Naive thymus-derived CD4-positive, alpha-beta T cell (primary cell): ENCODE data around the gene PIP4K2A. TPM values are rescaled to one million over a fixed set of nuclear protein-coding genes. Genes with fewer than 3 reads are reported as not detected.

Experiments used
- ATAC-seq: fragments of 150-1000 bp; cut with Tn5 transposase; 2 replicates; pipeline ENCODE4 v1.10.0; 2021; ENCODE audit warnings: mild to moderate bottlenecking, moderate library complexity
- CTCF ChIA-PET: fragments of 350-600 bp; sonication (Branson Sonifier 250); formaldehyde crosslinking; loops from one replicate; lab custom pipeline; 2021; ENCODE audit warnings: antibody characterized with exemption; lab: Charles Lee
- POLR2A ChIA-PET: fragments of 350-600 bp; sonication (Branson Sonifier 250); formaldehyde crosslinking; loops from one replicate; lab custom pipeline; 2021; ENCODE audit warnings: antibody characterized with exemption, inconsistent platforms; lab: Charles Lee
- DNase-seq, 9 donors: peaks; one replicate each; pipeline versions ENCODE4 v3.0.0 to v3.0.0-alpha.2; 2020 to 2022; ENCODE audit warnings: mixed read lengths in 1 of 9
- H3K27ac ChIP-seq: one replicate; pipeline ENCODE4 v1.7.0; 2013; ENCODE audit warnings: mild to moderate bottlenecking, low read depth, low read length, moderate library complexity
- H3K27me3 ChIP-seq, 2 donors: one replicate each; pipeline ENCODE4 v1.7.0; 2013; ENCODE audit warnings: low read length in 2 of 2, mild to moderate bottlenecking in 2 of 2, moderate library complexity in 2 of 2; ENCODE audit not compliant: control insufficient read depth in 2 of 2, insufficient read depth in 2 of 2
- H3K36me3 ChIP-seq, 3 experiments: 1 replicate in 2 of 3; 2 replicates in 1 of 3; pipeline ENCODE4 v1.7.0; 2013; ENCODE audit warnings: low read length in 3 of 3, mild to moderate bottlenecking in 3 of 3, moderate library complexity in 1 of 3; ENCODE audit not compliant: insufficient read depth in 3 of 3, control insufficient read depth in 2 of 3
- H3K4me1 ChIP-seq, 2 donors: one replicate each; pipeline ENCODE4 v1.7.0; 2013; ENCODE audit warnings: low read length in 2 of 2, mild to moderate bottlenecking in 2 of 2, moderate library complexity in 1 of 2; ENCODE audit not compliant: control insufficient read depth in 2 of 2, insufficient read depth in 2 of 2
- H3K4me3 ChIP-seq: 2 replicates; pipeline ENCODE4 v1.7.0; 2013; ENCODE audit warnings: mild to moderate bottlenecking, low read length
- H3K9me3 ChIP-seq, 3 experiments: 1 replicate in 2 of 3; 2 replicates in 1 of 3; pipeline ENCODE4 v1.7.0; 2013; ENCODE audit warnings: low read length in 3 of 3; ENCODE audit not compliant: control insufficient read depth in 2 of 3
- H3K27ac Mint-ChIP-seq, 9 donors: one replicate each; pipeline ENCODE4 v1.8.0; 2020 to 2022; ENCODE audit warnings: mixed read lengths in 9 of 9, mild to moderate bottlenecking in 8 of 9, moderate library complexity in 5 of 9, inconsistent platforms in 2 of 9
- H3K27me3 Mint-ChIP-seq, 5 donors: one replicate each; pipeline ENCODE4 v1.8.0; 2021 to 2022; ENCODE audit warnings: mixed read lengths in 5 of 5, mild to moderate bottlenecking in 1 of 5
- H3K36me3 Mint-ChIP-seq, 5 donors: one replicate each; pipeline ENCODE4 v1.8.0; 2020 to 2022; ENCODE audit warnings: mixed read lengths in 5 of 5, mild to moderate bottlenecking in 3 of 5, inconsistent platforms in 1 of 5
- H3K4me1 Mint-ChIP-seq, 7 donors: one replicate each; pipeline ENCODE4 v1.8.0; 2020 to 2022; ENCODE audit warnings: mixed read lengths in 7 of 7, mild to moderate bottlenecking in 3 of 7, inconsistent platforms in 1 of 7
- H3K4me3 Mint-ChIP-seq, 10 donors: one replicate each; pipeline ENCODE4 v1.8.0; 2020 to 2022; ENCODE audit warnings: mild to moderate bottlenecking in 10 of 10, mixed read lengths in 10 of 10, moderate library complexity in 6 of 10, inconsistent platforms in 2 of 10
- H3K9me3 Mint-ChIP-seq, 11 donors: one replicate each; pipeline ENCODE4 v1.8.0; 2020 to 2022; ENCODE audit warnings: mixed read lengths in 11 of 11, mild to moderate bottlenecking in 4 of 11, inconsistent platforms in 1 of 11, moderate library complexity in 1 of 11
- intact Hi-C, 2 donors: fragments of 100-400 bp; cut with micrococcal nuclease; formaldehyde crosslinking; loops; one replicate each; pipeline ENCODE4 v1.15.1; 2023
- polyA plus RNA-seq, 2 donors: library from polyadenylated mRNA; unstranded; fragments of 300-500 nt; fragmentation: Illumina TruSeq; gene quantifications; one replicate each; pipeline ENCODE4 v1.2.3, GENCODE V29; 2021
- total RNA-seq, 6 experiments: library from RNA in 5 of 6; stranded (reverse) in 5 of 6; gene quantifications; 1 replicate in 5 of 6; 2 replicates in 1 of 6; pipeline ENCODE4 v1.2.3 and lab custom pipeline; 2021 to 2026

PIP4K2A gene
- total and polyA plus RNA-seq, 7 experiments from 2014 or later = 40.9 to 152 (median 134) TPM

DNA sequence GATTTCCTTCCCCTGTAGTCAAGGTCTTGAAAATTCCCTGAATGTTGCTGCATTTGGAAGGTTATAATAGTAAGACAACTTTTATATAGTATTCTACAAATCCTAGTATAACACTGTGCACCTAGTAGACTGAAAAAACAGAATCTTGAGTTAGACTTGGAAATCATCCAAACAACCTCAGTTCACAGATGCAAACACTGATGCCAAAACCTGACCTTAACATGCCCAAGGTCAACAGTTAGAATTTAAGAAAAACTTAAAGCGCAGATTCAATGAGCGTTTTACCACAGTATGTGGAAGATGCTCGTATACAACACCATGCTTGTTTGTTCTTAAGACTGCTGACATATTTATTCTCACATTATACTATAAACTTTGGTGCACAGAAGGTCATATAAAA lies 3.0 kb downstream of the PIP4K2A start:
- no peaks in the 10 kb centered on the region for H3K27me3 ChIP-seq
- H3K27me3 Mint-ChIP-seq = no peaks in the 10 kb centered on the region
- H3K36me3 Mint-ChIP-seq = peaks cover 4 to 25% (median 12%) of the 10 kb centered on the region in 5 donors
- intact Hi-C loops = loop anchor here (2.0 to 10.0 kb wide), 13 partner anchors 19 to 1177 kb away; partner anchors contain the start of genes BMI1 (in 1 of the 2), COMMD3 (in 1 of the 2), DNAJC1 (in 1 of the 2) and MLLT10 (in 1 of the 2)
- H3K9me3 ChIP-seq = no peaks in the 10 kb centered on the region
- ChIA-PET CTCF (interaction anchor here (1.2 kb wide), 1 partner anchor 25 kb away, joined by 3 read pairs; no protein-coding TSS in a partner anchor), POLR2A (interaction anchor here (1.4 to 1.8 kb wide), 2 partner anchors 10 to 29 kb away, joined by 8 to 9 read pairs; no protein-coding TSS in a partner anchor)
- peaks cover 34 to 55% of the 10 kb centered on the region in 2 donors for H3K4me1 ChIP-seq
- peak overlapping the region; percentile 89 for H3K4me3 ChIP-seq
- peak overlapping the region in 7 of 9 donors; percentile 53 to 90 (median 65) for H3K27ac Mint-ChIP-seq
- H3K9me3 Mint-ChIP-seq = peaks cover 0 to 3% (median 0%) of the 10 kb centered on the region in 11 donors
- DNase-seq (no peak), ATAC-seq (no peak)
- peak overlapping the region; percentile 52 to 95 (median 88) for H3K4me3 Mint-ChIP-seq
- peak overlapping the region; percentile 30 for H3K27ac ChIP-seq
- peaks cover 0 to 5% (median 0%) of the 10 kb centered on the region in 3 experiments for H3K36me3 ChIP-seq
- peaks cover 50 to 72% (median 64%) of the 10 kb centered on the region in 7 donors for H3K4me1 Mint-ChIP-seq

DNA sequence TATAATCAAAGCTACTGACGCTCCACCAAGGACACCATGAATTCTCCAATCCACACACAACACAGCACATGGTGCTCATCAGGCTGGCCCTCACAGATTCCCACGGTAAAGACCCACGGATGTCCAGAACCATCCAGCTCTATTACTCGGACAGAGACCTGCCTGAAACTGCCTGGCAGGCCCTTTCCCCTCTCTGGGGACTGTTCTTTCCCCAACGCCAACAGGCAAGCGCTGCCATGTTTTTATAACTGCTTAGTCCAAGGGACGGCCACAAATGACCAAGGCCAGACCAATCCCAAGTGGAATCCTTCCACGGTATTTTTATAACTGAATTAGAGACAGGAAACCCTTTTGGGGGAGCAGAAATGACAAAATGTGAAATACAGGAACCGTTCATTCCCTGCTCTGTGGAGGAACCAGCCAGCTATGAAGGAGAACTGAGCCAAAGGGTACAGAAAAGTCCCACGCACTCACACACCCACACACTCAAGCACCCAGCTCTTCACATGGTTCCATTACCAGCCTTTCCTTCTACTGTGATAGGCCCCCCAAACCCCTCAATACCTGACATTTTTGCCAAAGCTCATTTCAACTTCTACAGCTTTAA lies 4.1 kb downstream of the PIP4K2A start:
- DNase-seq (no peak), ATAC-seq (no peak)
- H3K27ac Mint-ChIP-seq = peak overlapping the region; percentile 53 to 97 (median 84)
- ChIA-PET CTCF (interaction anchor here (0.8 to 1.2 kb wide), 3 partner anchors 11 to 28 kb away, joined by 3 to 4 read pairs (median 3); no protein-coding TSS in a partner anchor), POLR2A (interaction anchor here (0.7 to 1.8 kb wide), 6 partner anchors 9 to 44 kb away, joined by 3 to 9 read pairs (median 5); no protein-coding TSS in a partner anchor)
- Histone ChIP-seq H3K36me3 (peaks cover 0 to 5% (median 0%) of the 10 kb centered on the region in 3 experiments), H3K9me3 (no peaks in the 10 kb centered on the region), H3K4me1 (peaks cover 38 to 64% of the 10 kb centered on the region in 2 donors), H3K27me3 (no peaks in the 10 kb centered on the region), H3K27ac (peak overlapping the region; percentile 35), H3K4me3 (peak overlapping the region; percentile 25)
- peaks cover 57 to 80% (median 73%) of the 10 kb centered on the region in 7 donors for H3K4me1 Mint-ChIP-seq
- H3K36me3 Mint-ChIP-seq = peaks cover 7 to 31% (median 20%) of the 10 kb centered on the region in 5 donors
- no peaks in the 10 kb centered on the region for H3K27me3 Mint-ChIP-seq
- peak overlapping the region; percentile 34 to 93 (median 83) for H3K4me3 Mint-ChIP-seq
- intact Hi-C loops = loop anchor here (2.0 to 10.0 kb wide), 13 partner anchors 17 to 1175 kb away; partner anchors contain the start of genes BMI1 (in 1 of the 2), COMMD3 (in 1 of the 2), DNAJC1 (in 1 of the 2) and MLLT10 (in 1 of the 2)
- H3K9me3 Mint-ChIP-seq = peaks cover 0 to 3% (median 0%) of the 10 kb centered on the region in 11 donors

DNA sequence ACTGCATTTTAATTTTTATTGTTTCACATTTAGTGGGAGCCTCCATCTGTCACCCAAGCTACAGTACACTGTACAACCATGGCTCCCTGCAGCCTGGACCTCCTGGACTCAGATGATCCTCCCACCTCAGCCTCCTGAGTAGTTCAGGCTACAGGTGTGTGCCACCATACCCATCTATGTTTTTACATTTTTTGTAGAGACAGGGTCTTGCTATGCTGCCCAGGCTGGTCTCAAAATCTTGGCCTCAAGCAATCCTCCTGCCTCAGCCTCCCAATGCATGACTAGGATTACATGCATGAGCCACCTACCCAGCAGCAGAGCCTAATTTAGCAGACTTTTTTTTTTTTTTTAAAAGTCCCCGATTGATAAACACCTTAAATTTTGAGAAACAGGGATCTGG lies 5.6 kb downstream of the PIP4K2A start:
- peaks cover 40 to 70% of the 10 kb centered on the region in 2 donors for H3K4me1 ChIP-seq
- CTCF ChIA-PET = no interaction called here

DNA sequence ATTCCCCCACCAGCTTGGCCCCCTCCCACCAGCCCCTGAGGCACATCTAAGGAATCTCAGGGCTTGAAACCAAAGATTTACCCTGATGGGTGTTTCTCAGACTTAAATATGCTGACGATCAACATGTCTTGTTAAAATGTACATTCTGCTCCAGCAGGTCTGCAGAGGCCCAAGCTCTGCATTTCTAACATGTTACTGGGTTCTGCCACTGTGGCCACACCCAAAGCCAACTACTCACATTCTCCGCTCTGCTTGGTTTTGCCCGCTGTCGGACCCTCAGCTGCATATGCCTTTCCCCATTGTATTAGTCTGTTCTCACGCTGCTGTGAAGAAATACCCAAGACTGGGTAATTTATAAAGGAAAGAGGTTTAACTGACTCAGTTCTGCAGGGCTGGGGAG lies 8.9 kb downstream of the PIP4K2A start:
- H3K9me3 Mint-ChIP-seq = peaks cover 0 to 4% (median 0%) of the 10 kb centered on the region in 11 donors
- H3K27ac ChIP-seq = no peak overlapping the region
- intact Hi-C loops = loop anchor here in 1 of 2 donors (2.0 kb wide), 1 partner anchor 15 kb away; no protein-coding TSS in a partner anchor
- H3K36me3 Mint-ChIP-seq = peaks cover 5 to 58% (median 38%) of the 10 kb centered on the region in 5 donors
- ChIA-PET POLR2A (interaction anchor here (0.8 to 2.1 kb wide), 6 partner anchors 23 to 51 kb away, joined by 3 to 10 read pairs (median 6); no protein-coding TSS in a partner anchor), CTCF (interaction anchor here (0.5 kb wide), 1 partner anchor 234 kb away, joined by 3 read pairs; no protein-coding TSS in a partner anchor)
- no peaks in the 10 kb centered on the region for H3K36me3 ChIP-seq
- no peak for ATAC-seq
- peak overlapping the region in 7 of 10 donors; percentile 25 to 68 (median 55) for H3K4me3 Mint-ChIP-seq
- H3K27me3 Mint-ChIP-seq = no peaks in the 10 kb centered on the region
- peaks cover 54 to 96% of the 10 kb centered on the region in 2 donors for H3K4me1 ChIP-seq
- no peak overlapping the region for H3K4me3 ChIP-seq
- peak overlapping the region in 7 of 9 donors; percentile 61 to 91 (median 71) for H3K27ac Mint-ChIP-seq
- H3K27me3 ChIP-seq = no peaks in the 10 kb centered on the region
- no peaks in the 10 kb centered on the region for H3K9me3 ChIP-seq
- peaks cover 86 to 100% (median 99%) of the 10 kb centered on the region in 7 donors for H3K4me1 Mint-ChIP-seq
- DNase-seq = no peak

More for the DNA sequence above, 5.6 kb downstream of the PIP4K2A start:
- no peak overlapping the region for H3K27ac ChIP-seq
- H3K27me3 ChIP-seq = no peaks in the 10 kb centered on the region
- H3K36me3 Mint-ChIP-seq = peaks cover 5 to 44% (median 27%) of the 10 kb centered on the region in 5 donors
- H3K4me3 Mint-ChIP-seq = peak overlapping the region in 7 of 10 donors; percentile 17 to 80 (median 49)
- intact Hi-C loops = loop anchor here in 1 of 2 donors (1.0 kb wide), 1 partner anchor 7 kb away; no protein-coding TSS in a partner anchor
- H3K27me3 Mint-ChIP-seq = no peaks in the 10 kb centered on the region
- peaks cover 0 to under 1% (median 0%) of the 10 kb centered on the region in 3 experiments for H3K36me3 ChIP-seq
- POLR2A ChIA-PET = interaction anchor here (0.7 kb wide), 1 partner anchor 1201 kb away, joined by 3 read pairs; no protein-coding TSS in a partner anchor
- H3K4me3 ChIP-seq = no peak overlapping the region
- H3K4me1 Mint-ChIP-seq = peaks cover 69 to 91% (median 84%) of the 10 kb centered on the region in 7 donors
- no peak for ATAC-seq
- peaks cover 0 to 3% (median 0%) of the 10 kb centered on the region in 11 donors for H3K9me3 Mint-ChIP-seq
- no peak for DNase-seq
- H3K27ac Mint-ChIP-seq = peak overlapping the region in 8 of 9 donors; percentile 29 to 91 (median 86)
- H3K9me3 ChIP-seq = no peaks in the 10 kb centered on the region

DNA sequence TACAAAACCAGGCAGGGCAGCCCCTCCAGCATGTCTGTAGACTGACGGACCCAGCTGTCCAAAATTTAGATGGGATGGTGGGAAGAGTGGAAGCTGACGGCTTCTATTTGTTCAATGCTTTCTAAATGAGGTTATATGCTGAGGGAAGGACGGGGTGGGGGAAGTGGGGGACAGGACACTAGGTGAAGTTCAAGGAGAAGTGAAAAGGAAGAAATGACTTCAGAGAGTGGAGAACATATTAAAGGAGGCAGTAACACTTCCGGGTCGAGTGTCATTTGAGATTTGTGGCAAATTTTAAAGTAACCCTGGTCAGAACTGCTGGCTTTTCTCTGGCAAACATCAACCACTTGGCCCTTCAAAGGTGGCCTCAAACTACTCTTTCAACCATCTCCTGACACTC lies 9.4 kb downstream of the PIP4K2A start:
- CTCF ChIA-PET = interaction anchor here (0.6 kb wide), 1 partner anchor 58 kb away, joined by 3 read pairs; no protein-coding TSS in a partner anchor
- H3K4me1 ChIP-seq = peaks cover 60 to 96% of the 10 kb centered on the region in 2 donors
- peak overlapping the region; percentile 30 for H3K27ac ChIP-seq
- Mint-ChIP-seq H3K27me3 (no peaks in the 10 kb centered on the region), H3K36me3 (peaks cover 5 to 54% (median 38%) of the 10 kb centered on the region in 5 donors), H3K9me3 (peaks cover 0 to 4% (median 0%) of the 10 kb centered on the region in 11 donors), H3K4me3 (peak overlapping the region in 9 of 10 donors; percentile 14 to 70 (median 56)), H3K4me1 (peaks cover 83 to 100% (median 99%) of the 10 kb centered on the region in 7 donors), H3K27ac (peak overlapping the region in 8 of 9 donors; percentile 29 to 92 (median 82))
- POLR2A ChIA-PET = interaction anchor here (0.6 to 2.1 kb wide), 12 partner anchors 8 to 1112 kb away, joined by 3 to 10 read pairs (median 4); no protein-coding TSS in a partner anchor
- H3K4me3 ChIP-seq = no peak overlapping the region
- H3K36me3 ChIP-seq = no peaks in the 10 kb centered on the region
- ATAC-seq = no peak
- H3K27me3 ChIP-seq = no peaks in the 10 kb centered on the region
- DNase-seq = no peak
- H3K9me3 ChIP-seq = no peaks in the 10 kb centered on the region
- intact Hi-C loops = loop anchor here (1.0 to 2.0 kb wide), 2 partner anchors 11 to 14 kb away; no protein-coding TSS in a partner anchor
